HepG2 (cell line): ENCODE results near the gene PLIN1. TPM values are rescaled to one million over a fixed set of nuclear protein-coding genes. Genes with fewer than 3 reads are reported as not detected.

Source experiments
- ATAC-seq: fragments of 200-7000 bp; cut with Tn5 transposase; 3 replicates; pipeline ENCODE4 v1.9.1; 2020; ENCODE audit warnings: mild to moderate bottlenecking, moderate library complexity
- BruUV-seq: library from RNA; stranded (reverse); fragments of 400-500 nt; replicated peaks from 2 replicates; lab custom pipeline; 2021; lab: Mats Ljungman, UMichigan
- CTCF ChIA-PET: fragments of 300-600 bp; formaldehyde crosslinking; extraction: SDS; loops from one replicate; lab custom pipeline; 2021; ENCODE audit warnings: low total read pairs, inconsistent platforms, low intra/inter-chr PET ratio; lab: Yijun Ruan, JAX
- POLR2A ChIA-PET: fragments of 350-600 bp; sonication (Branson Sonifier 250); formaldehyde crosslinking; loops from one replicate; lab custom pipeline; 2020; ENCODE audit warnings: antibody characterized with exemption, inconsistent platforms; lab: Yijun Ruan, JAX
- DNase-seq: peaks from one replicate; pipeline ENCODE4 v3.0.0-alpha.2; 2015; ENCODE audit warnings: low spot score
- FAIRE-seq: peaks from 3 replicates; lab custom pipeline; 2011; peaks lifted over from hg19 to GRCh38; lab: Jason Lieb, UNC
- H2AFZ ChIP-seq: one replicate; pipeline ENCODE4 v1.6.1; 2011; ENCODE audit warnings: low read length, inconsistent platforms
- H3K27ac ChIP-seq: fragments of 300-600 bp; 3 replicates; pipeline ENCODE4 v1.8.0; 2011; ENCODE audit warnings: mixed run types, mild to moderate bottlenecking, mixed read lengths, low read length, inconsistent platforms; ENCODE audit not compliant: insufficient read depth; ENCODE audit errors: extremely low read length
- H3K27me3 ChIP-seq, 2 experiments: fragments of 200-600 bp in 1 of 2; 2 replicates in 1 of 2; 3 replicates in 1 of 2; pipeline versions ENCODE4 v1.6.0 to v1.8.0; 2011; ENCODE audit warnings: low read length in 2 of 2, mild to moderate bottlenecking in 2 of 2, moderate library complexity in 2 of 2, inconsistent platforms in 1 of 2; ENCODE audit not compliant: insufficient read depth in 2 of 2, control insufficient read depth in 1 of 2
- H3K36me3 ChIP-seq, 2 experiments: fragments of 200-600 bp in 1 of 2; replicated peaks in 1 of 2; 2 replicates in 1 of 2; 3 replicates in 1 of 2; pipeline versions ENCODE4 v1.5.1 to v1.8.0; 2011; ENCODE audit warnings: low read length in 2 of 2, inconsistent platforms in 1 of 2; ENCODE audit not compliant: insufficient read depth in 2 of 2, control insufficient read depth in 1 of 2
- H3K4me1 ChIP-seq: 2 replicates; pipeline ENCODE4 v1.5.1; 2012; ENCODE audit warnings: low read length, inconsistent platforms; ENCODE audit not compliant: insufficient read depth
- H3K4me2 ChIP-seq: 2 replicates; pipeline ENCODE4 v1.6.0; 2011; ENCODE audit warnings: low read depth, low read length, inconsistent platforms
- H3K4me3 ChIP-seq, 3 experiments: fragments of 200-600 bp in 1 of 3; sonication (generic), shearing (Covaris generic) in 1 of 3; replicated peaks in 1 of 3; 2 replicates each; pipeline ENCODE4 v1.5.1; 2011 to 2016; ENCODE audit warnings: low read length in 3 of 3, inconsistent platforms in 2 of 3, low read depth in 2 of 3, mild to moderate bottlenecking in 2 of 3, control low read depth in 1 of 3, mixed read lengths in 1 of 3; ENCODE audit not compliant: insufficient read depth in 1 of 3
- H3K79me2 ChIP-seq: one replicate; pipeline ENCODE4 v1.6.1; 2011; ENCODE audit warnings: low read length, inconsistent platforms; ENCODE audit not compliant: insufficient read depth
- H3K9ac ChIP-seq: 2 replicates; pipeline ENCODE4 v1.6.0; 2011; ENCODE audit warnings: mild to moderate bottlenecking, low read depth, low read length, inconsistent platforms; ENCODE audit not compliant: insufficient read depth
- H3K9me3 ChIP-seq: 2 replicates; pipeline ENCODE4 v1.5.1; 2012; ENCODE audit warnings: mild to moderate bottlenecking, low read length
- H4K20me1 ChIP-seq: 2 replicates; pipeline ENCODE4 v1.6.0; 2011; ENCODE audit warnings: inconsistent platforms, mild to moderate bottlenecking, low read length, moderate library complexity; ENCODE audit not compliant: insufficient read depth
- CHCHD3 ChIP-seq: sonication (generic); formaldehyde crosslinking; IDR thresholded peaks from 2 replicates; pipeline ENCODE4 v1.8.0; 2022; ENCODE audit warnings: mild to moderate bottlenecking, missing genetic modification reagents, moderate library complexity
- E2F1 ChIP-seq: sonication (generic); formaldehyde crosslinking; IDR thresholded peaks from 2 replicates; pipeline ENCODE4 v1.5.0; 2020; ENCODE audit warnings: missing genetic modification reagents
- HMG20B ChIP-seq: conservative IDR thresholded peaks from 2 replicates; pipeline ENCODE4 v1.6.1; 2016; ENCODE audit warnings: missing genetic modification reagents, missing compliant biosample characterization
- MAFK ChIP-seq, 2 experiments: IDR thresholded peaks in 1 of 2; conservative IDR thresholded peaks in 1 of 2; 2 replicates each; pipeline ENCODE4 v1.6.1; 2011; ENCODE audit warnings: improper control_type of control experiment in 2 of 2, low read length in 2 of 2
- MAZ ChIP-seq, 2 experiments: sonication (generic) in 1 of 2; formaldehyde crosslinking in 1 of 2; IDR thresholded peaks; 2 replicates each; pipeline versions ENCODE4 v1.5.0 to v1.6.1; 2012 to 2020; ENCODE audit warnings: low read depth in 2 of 2, mild to moderate bottlenecking in 2 of 2, borderline replicate concordance in 1 of 2, improper control_type of control experiment in 1 of 2, low read length in 1 of 2, missing genetic modification reagents in 1 of 2, moderate library complexity in 1 of 2
- NFE2 ChIP-seq: sonication (generic); formaldehyde crosslinking; IDR thresholded peaks from 2 replicates; pipeline ENCODE4 v1.4.0; 2020; ENCODE audit warnings: missing genetic modification reagents
- RARA ChIP-seq: IDR thresholded peaks from 2 replicates; pipeline ENCODE4 v1.6.1; 2016; ENCODE audit warnings: missing genetic modification reagents, missing compliant biosample characterization
- TCF7L2 ChIP-seq: IDR thresholded peaks from 2 replicates; pipeline ENCODE4 v1.6.1; 2011; ENCODE audit warnings: mild to moderate bottlenecking, low read depth, low read length, moderate library complexity
- TIGD3 ChIP-seq: sonication (generic); formaldehyde crosslinking; IDR thresholded peaks from 2 replicates; pipeline ENCODE4 v1.5.1; 2020; ENCODE audit warnings: mild to moderate bottlenecking, missing genetic modification reagents, borderline replicate concordance
- ZFP62 ChIP-seq: sonication (generic); formaldehyde crosslinking; IDR thresholded peaks from 2 replicates; pipeline ENCODE4 v1.4.0; 2020; ENCODE audit warnings: missing genetic modification reagents
- ZKSCAN8 ChIP-seq: IDR thresholded peaks from 2 replicates; pipeline ENCODE4 v1.6.1; 2016; ENCODE audit warnings: borderline replicate concordance, missing genetic modification reagents, missing compliant biosample characterization
- ZNF282 ChIP-seq: fragments of 450-650 bp; IDR thresholded peaks from 2 replicates; pipeline ENCODE4 v1.6.1; 2018; ENCODE audit not compliant: partially characterized antibody
- ZNF605 ChIP-seq: sonication (generic); formaldehyde crosslinking; IDR thresholded peaks from 2 replicates; pipeline ENCODE4 v1.8.0; 2022; ENCODE audit warnings: mild to moderate bottlenecking, missing genetic modification reagents
- ZNF644 ChIP-seq: IDR thresholded peaks from 2 replicates; pipeline ENCODE4 v1.6.1; 2016; ENCODE audit warnings: low read depth
- ZNF678 ChIP-seq: sonication (generic); formaldehyde crosslinking; IDR thresholded peaks from 2 replicates; pipeline ENCODE4 v1.4.0; 2020; ENCODE audit warnings: mild to moderate bottlenecking, missing genetic modification reagents
- WGBS: methylation state at CpG from one replicate; pipeline ENCODE4 v1.1.6; 2017; ENCODE audit warnings: low lambda C conversion rate; 5-methylcytosine and 5-hydroxymethylcytosine counted together
- in situ Hi-C: cut with HindIII; loops from 2 replicates; pipeline ENCODE4 v1.10.0; 2017; ENCODE audit warnings: low pct_unique_long_range_greater_than_20kb; ENCODE audit not compliant: extremely low pct_ligation_motif_present
- intact Hi-C: fragments of 100-400 bp; cut with micrococcal nuclease; formaldehyde crosslinking; loops from one replicate; pipeline ENCODE4 v1.10.0; 2022; ENCODE audit not compliant: unreplicated experiment
- polyA plus RNA-seq, 8 experiments: library from polyadenylated mRNA; depleted of rRNA in 3 of 8; stranded (reverse) in 7 of 8; unstranded in 1 of 8; fragments of >200 nt; fragmentation: Illumina TruSeq in 4 of 8; extraction: Trizol in 4 of 8; gene quantifications; 2 replicates each; pipeline versions ENCODE4 v1.2.1 to v1.2.3, GENCODE V29; 2011 to 2016; ENCODE audit warnings: low read depth in 4 of 8, missing spikeins in 1 of 8, mixed read lengths in 1 of 8; ENCODE audit not compliant: insufficient read depth in 1 of 8
- total RNA-seq, 5 experiments: library from RNA; depleted of rRNA; stranded (reverse); fragments of >200 nt; fragmentation: Illumina TruSeq; extraction: Trizol; gene quantifications; 2 replicates each; pipeline ENCODE4 v1.2.3, GENCODE V29; 2016; ENCODE audit warnings: low read depth in 1 of 5

Gene PLIN1
- total and polyA plus RNA-seq, 2 of the 13 experiments (the other 11 are each of a cell fraction or from before 2014, with no cell fraction given), result 0.74 to 1.2 TPM

GRCh38 chr15:89728254-89728653, 49.1 kb upstream of the PLIN1 start:
- TF ChIP-seq TCF7L2, result no peak
- TF ChIP-seq ZNF282, result no peak
- TF ChIP-seq ZNF605, result no peak
- TF ChIP-seq CHCHD3 (CRISPR knock-in tag), result no peak
- no peak for TF ChIP-seq MAFK (conservative IDR thresholded peaks at IDR 0.05 in 1 of 2, IDR thresholded peaks at IDR 0.05 in 1 of 2; ENCODE audit: low read length in 2 of 2)
- TF ChIP-seq TIGD3 (CRISPR knock-in tag), result no peak
- TF ChIP-seq NFE2 (CRISPR knock-in tag), result no peak
- no peak for TF ChIP-seq E2F1 (CRISPR knock-in tag)
- TF ChIP-seq ZNF678 (CRISPR knock-in tag), result no peak
- no peak for TF ChIP-seq ZFP62
- TF ChIP-seq RARA (CRISPR knock-in tag), result no peak
- TF ChIP-seq ZKSCAN8 (CRISPR knock-in tag), result no peak
- no peak for TF ChIP-seq MAZ (IDR thresholded peaks at IDR 0.05; ENCODE audit: borderline replicate concordance, low read depth, low read length)
- TF ChIP-seq MAZ (CRISPR knock-in tag; IDR thresholded peaks at IDR 0.05; ENCODE audit: low read depth), result no peak
- TF ChIP-seq ZNF644 (CRISPR knock-in tag), result no peak
- no peak for TF ChIP-seq HMG20B (CRISPR knock-in tag)
- TF ChIP-seq, all 625 proteins: peak for 0
- DNase-seq (no peak), ATAC-seq (no peak), FAIRE-seq (no peak)
- Histone ChIP-seq H3K27ac (no peak overlapping the region), H3K36me3 (no peaks in the 10 kb centered on the region), H3K27me3 (peaks cover 0 to 14% of the 10 kb centered on the region in 2 experiments; a peak in 2 of 5 replicates), H3K4me2 (no peak overlapping the region), H3K4me1 (no peaks in the 10 kb centered on the region), H3K4me3 (no peak overlapping the region), H3K9me3 (no peaks in the 10 kb centered on the region), H3K79me2 (no peaks in the 10 kb centered on the region), H3K9ac (no peak overlapping the region), H2AFZ (no peak overlapping the region), H4K20me1 (no peaks in the 10 kb centered on the region)
- CTCF ChIA-PET, result no interaction called here
- intact Hi-C loops, result no loop called here
- in situ Hi-C loops, result loop anchor here (25.0 kb wide), 1 partner anchor 359 kb away; no protein-coding TSS in a partner anchor
- BruUV-seq, result no TSS peak
- POLR2A ChIA-PET, result no interaction called here
- WGBS, result 4% methylated on average over 2 of the region's 2 CpGs
